Neural cell (in vitro differentiated cells): ENCODE data around the gene JAG2. TPM values are rescaled to one million over a fixed set of nuclear protein-coding genes. Genes with fewer than 3 reads are reported as not detected.

Source experiments
- H2AFZ ChIP-seq: fragments of 200-600, 300-800 bp; sonication (generic), shearing (Covaris generic); 2 replicates; pipeline ENCODE4 v1.6.0; 2014; ENCODE audit warnings: low read depth, mild to moderate bottlenecking, antibody characterized with exemption, low read length, moderate library complexity
- H3F3A ChIP-seq: fragments of 200-600 bp; shearing (Covaris generic); 2 replicates; pipeline ENCODE4 v1.6.1; 2016; ENCODE audit warnings: mild to moderate bottlenecking, moderate library complexity, mixed read lengths, antibody characterized with exemption, low read length; ENCODE audit not compliant: insufficient read depth, poor library complexity, severe bottlenecking
- H3K27ac ChIP-seq: fragments of 200-600, 300-800 bp; sonication (generic), shearing (Covaris generic); 2 replicates; pipeline ENCODE4 v1.5.1; 2014; ENCODE audit warnings: mild to moderate bottlenecking, low read length, moderate library complexity
- H3K27me3 ChIP-seq: fragments of 300-800, 200-600 bp; sonication (generic), shearing (Covaris generic); 2 replicates; pipeline ENCODE4 v1.6.0; 2014; ENCODE audit warnings: mild to moderate bottlenecking, low read depth, low read length, moderate library complexity; ENCODE audit not compliant: insufficient read depth
- H3K36me3 ChIP-seq: fragments of 300-800, 200-600 bp; sonication (generic), shearing (Covaris generic); 2 replicates; pipeline ENCODE4 v1.5.1; 2014; ENCODE audit warnings: mild to moderate bottlenecking, antibody characterized with exemption, low read length, moderate library complexity; ENCODE audit not compliant: insufficient read depth
- H3K4me2 ChIP-seq: fragments of 300-800, 200-600 bp; sonication (generic), shearing (Covaris generic); 2 replicates; pipeline ENCODE4 v1.6.0; 2014; ENCODE audit warnings: mild to moderate bottlenecking, low read length
- H3K4me3 ChIP-seq: fragments of 300-800, 200-600 bp; sonication (generic), shearing (Covaris generic); 2 replicates; pipeline ENCODE4 v1.5.1; 2014; ENCODE audit warnings: mild to moderate bottlenecking, low read length, moderate library complexity
- H3K79me2 ChIP-seq: fragments of 200-600 bp; shearing (Covaris generic); replicated peaks from 2 replicates; pipeline ENCODE4 v1.6.0; 2014; ENCODE audit warnings: mild to moderate bottlenecking, low read length, moderate library complexity; ENCODE audit not compliant: insufficient read depth
- H3K9ac ChIP-seq: fragments of 300-800, 200-600 bp; sonication (generic), shearing (Covaris generic); 2 replicates; pipeline ENCODE4 v1.6.1; 2016; ENCODE audit warnings: mild to moderate bottlenecking, low read length, mixed read lengths
- H3K9me2 ChIP-seq: fragments of 200-600 bp; shearing (Covaris generic); 2 replicates; pipeline ENCODE4 v1.6.1; 2016; ENCODE audit warnings: mild to moderate bottlenecking, low read length, mixed read lengths; ENCODE audit not compliant: insufficient read depth
- H3K9me3 ChIP-seq: fragments of 200-600, 300-800 bp; sonication (generic), shearing (Covaris generic); 2 replicates; pipeline ENCODE4 v1.6.1; 2016; ENCODE audit warnings: mild to moderate bottlenecking, mixed run types, low read length, moderate library complexity, mixed read lengths
- H4K20me1 ChIP-seq: fragments of 200-600 bp; shearing (Covaris generic); 2 replicates; pipeline ENCODE4 v1.6.1; 2016; ENCODE audit warnings: mild to moderate bottlenecking, mixed run types; ENCODE audit not compliant: insufficient read depth
- CTCF ChIP-seq: fragments of 450-650 bp; IDR thresholded peaks from 2 replicates; pipeline ENCODE4 v1.5.1; 2014; ENCODE audit warnings: antibody characterized with exemption, mild to moderate bottlenecking, moderate library complexity; ENCODE audit not compliant: poor library complexity, severe bottlenecking
- EP300 ChIP-seq: fragments of 450-650 bp; conservative IDR thresholded peaks from 2 replicates; pipeline ENCODE4 v1.6.1; 2014; ENCODE audit warnings: antibody characterized with exemption, mild to moderate bottlenecking, moderate library complexity; ENCODE audit not compliant: poor library complexity, severe bottlenecking
- EZH2 ChIP-seq: fragments of 200-600, 300-800 bp; shearing (Covaris generic), sonication (generic); IDR thresholded peaks from 2 replicates; pipeline ENCODE4 v1.6.1; 2014; ENCODE audit warnings: antibody characterized with exemption, low read length, borderline replicate concordance, mild to moderate bottlenecking; ENCODE audit not compliant: insufficient read depth, poor library complexity, severe bottlenecking
- MXI1 ChIP-seq: fragments of 450-650 bp; conservative IDR thresholded peaks from 2 replicates; pipeline ENCODE4 v1.6.1; 2014; ENCODE audit warnings: antibody characterized with exemption, mild to moderate bottlenecking; ENCODE audit not compliant: poor library complexity, severe bottlenecking
- POLR2AphosphoS5 ChIP-seq: IDR thresholded peaks from 2 replicates; pipeline ENCODE4 v1.6.1; 2012
- RAD21 ChIP-seq: fragments of 450-650 bp; conservative IDR thresholded peaks from 2 replicates; pipeline ENCODE4 v1.6.1; 2014; ENCODE audit warnings: antibody characterized with exemption, mild to moderate bottlenecking, moderate library complexity
- REST ChIP-seq: IDR thresholded peaks from 2 replicates; pipeline ENCODE4 v1.6.1; 2012; ENCODE audit warnings: borderline replicate concordance
- SMC3 ChIP-seq: fragments of 450-650 bp; conservative IDR thresholded peaks from 2 replicates; pipeline ENCODE4 v1.6.1; 2014; ENCODE audit warnings: antibody characterized with exemption, mild to moderate bottlenecking, moderate library complexity; ENCODE audit not compliant: poor library complexity
- TAF1 ChIP-seq: IDR thresholded peaks from 2 replicates; pipeline ENCODE4 v1.6.1; 2012; ENCODE audit warnings: low read depth
- polyA plus RNA-seq: library from polyadenylated mRNA; depleted of rRNA; stranded (reverse); fragments of >200 nt; gene quantifications from 2 replicates; pipeline ENCODE4 v1.2.3, GENCODE V29; 2014

JAG2 gene
- polyA plus RNA-seq, 1 donor from 2014 or later = 20.3 TPM

DNA sequence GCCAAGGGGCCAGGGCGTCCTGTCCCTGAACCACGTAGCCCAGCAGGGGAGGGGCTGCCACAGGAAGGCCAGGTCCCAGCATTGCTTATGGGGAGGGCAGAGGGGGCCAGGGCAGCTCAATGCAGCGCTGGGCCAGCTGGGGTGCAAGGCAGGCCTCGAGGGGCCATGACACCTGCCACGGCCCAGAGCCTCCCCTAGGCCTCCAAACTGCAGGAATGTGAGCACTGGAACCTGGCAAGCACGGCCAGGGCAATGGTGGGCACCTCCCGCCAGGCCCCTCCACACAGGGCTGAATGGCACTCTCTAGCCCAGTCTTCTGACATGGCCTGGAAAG is 70.8 kb downstream of the JAG2 start:
- no peaks in the 10 kb centered on the region for H3K9me2 ChIP-seq
- TF ChIP-seq MXI1 = no peak
- no peak for TF ChIP-seq REST
- no peaks in the 10 kb centered on the region for H3K79me2 ChIP-seq
- H3K27me3 ChIP-seq = peaks cover 16% of the 10 kb centered on the region
- H3K9ac ChIP-seq = no peak overlapping the region
- H3K36me3 ChIP-seq = no peaks in the 10 kb centered on the region
- no peak overlapping the region for H3K4me3 ChIP-seq
- peaks cover 7% of the 10 kb centered on the region for H3K9me3 ChIP-seq
- H3K27ac ChIP-seq = no peak overlapping the region
- H4K20me1 ChIP-seq = no peaks in the 10 kb centered on the region
- no peaks in the 10 kb centered on the region for H3F3A ChIP-seq
- no peak overlapping the region for H3K4me2 ChIP-seq
- H2AFZ ChIP-seq = no peak overlapping the region

DNA sequence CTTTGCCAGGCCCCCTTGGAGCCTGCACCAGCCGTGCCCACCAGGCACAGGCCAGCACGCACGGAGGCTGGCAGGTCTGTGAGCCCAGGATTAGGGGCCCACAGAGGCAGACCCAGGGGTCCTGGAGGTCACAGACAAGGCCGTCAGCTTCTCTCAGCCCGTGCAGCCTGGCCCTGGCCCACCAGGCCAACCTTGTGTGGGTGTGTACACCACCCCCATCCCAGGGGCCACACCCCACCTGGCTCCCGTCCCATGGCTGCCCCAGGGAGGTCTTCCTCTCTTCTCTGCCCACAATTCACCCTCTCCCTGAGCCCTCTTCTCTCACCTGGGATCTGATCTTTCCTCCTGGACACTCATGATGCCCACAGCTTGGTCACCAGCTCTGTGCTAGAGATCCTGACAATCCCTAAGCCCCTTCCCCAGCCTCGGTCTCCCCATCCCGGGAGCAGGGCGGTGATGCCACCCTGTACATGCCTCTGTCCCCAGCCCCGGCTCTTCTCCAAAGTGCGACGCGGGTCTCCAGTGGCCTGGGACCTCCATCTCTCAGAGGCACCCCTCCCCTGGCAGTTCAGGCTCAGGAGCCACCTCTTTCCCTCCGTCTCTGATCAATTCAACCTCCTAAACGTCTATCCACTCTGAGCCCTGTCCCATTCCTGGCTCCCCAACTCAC is 72.2 kb downstream of the JAG2 start:
- Histone ChIP-seq H3K36me3 (no peaks in the 10 kb centered on the region), H3K9me2 (no peaks in the 10 kb centered on the region), H3K4me2 (no peak overlapping the region), H3K27ac (no peak overlapping the region), H4K20me1 (no peaks in the 10 kb centered on the region), H3K27me3 (peaks cover 21% of the 10 kb centered on the region), H3K4me3 (no peak overlapping the region), H3K79me2 (no peaks in the 10 kb centered on the region), H2AFZ (no peak overlapping the region), H3K9me3 (peaks cover 7% of the 10 kb centered on the region), H3F3A (no peaks in the 10 kb centered on the region), H3K9ac (no peak overlapping the region)
- no peak for TF ChIP-seq SMC3
- TF ChIP-seq EP300 = no peak
- TF ChIP-seq CTCF = no peak
- TF ChIP-seq EZH2 = no peak
- TF ChIP-seq POLR2AphosphoS5 = no peak
- no peak for TF ChIP-seq TAF1
- no peak for TF ChIP-seq RAD21
